ENCODE results near the gene RAB3C.

Gene RAB3C

DNA sequence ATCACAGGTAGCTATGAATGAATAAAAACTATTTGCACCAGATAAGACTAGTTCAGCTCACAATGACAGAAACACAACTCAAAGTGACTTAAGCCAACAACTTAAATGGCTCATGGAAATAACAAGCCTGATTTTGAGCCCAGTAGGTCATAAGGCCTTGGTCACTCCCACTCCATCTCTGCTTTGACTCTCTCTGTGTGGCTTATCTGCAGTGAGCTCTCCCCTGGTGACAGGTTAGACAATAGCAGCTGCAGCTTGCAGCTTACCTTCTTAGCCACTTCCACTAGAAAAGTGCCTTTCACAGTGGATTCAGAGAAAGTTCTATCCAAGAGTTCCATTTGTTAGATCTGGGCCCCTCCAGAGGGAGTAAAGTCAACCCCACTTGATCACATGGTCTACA, 315.7 kb downstream of the RAB3C start:
- H3K9ac ChIP-seq (ENCODE audit: low read depth in 1 of 2, low read length in 2 of 2), result no peak overlapping the region
- no peaks in the 10 kb centered on the region for H3K9me3 ChIP-seq (ENCODE audit: control insufficient read depth in 2 of 2, low read length in 2 of 2)
- no peak overlapping the region for H3K27ac ChIP-seq (ENCODE audit: low read depth in 2 of 2, low read length in 2 of 2)
- H3K36me3 ChIP-seq (ENCODE audit: control insufficient read depth in 2 of 2, insufficient read depth in 2 of 2, low read length in 2 of 2), result no peaks in the 10 kb centered on the region
- H3K4me1 ChIP-seq (ENCODE audit: control insufficient read depth in 2 of 2, insufficient read depth in 2 of 2, low read length in 2 of 2), result no peaks in the 10 kb centered on the region
- H3K4me3 ChIP-seq (ENCODE audit: low read length in 2 of 2), result no peak overlapping the region
- H3K27me3 ChIP-seq (ENCODE audit: control insufficient read depth in 2 of 2, insufficient read depth in 2 of 2, low read length in 2 of 2), result no peaks in the 10 kb centered on the region

DNA sequence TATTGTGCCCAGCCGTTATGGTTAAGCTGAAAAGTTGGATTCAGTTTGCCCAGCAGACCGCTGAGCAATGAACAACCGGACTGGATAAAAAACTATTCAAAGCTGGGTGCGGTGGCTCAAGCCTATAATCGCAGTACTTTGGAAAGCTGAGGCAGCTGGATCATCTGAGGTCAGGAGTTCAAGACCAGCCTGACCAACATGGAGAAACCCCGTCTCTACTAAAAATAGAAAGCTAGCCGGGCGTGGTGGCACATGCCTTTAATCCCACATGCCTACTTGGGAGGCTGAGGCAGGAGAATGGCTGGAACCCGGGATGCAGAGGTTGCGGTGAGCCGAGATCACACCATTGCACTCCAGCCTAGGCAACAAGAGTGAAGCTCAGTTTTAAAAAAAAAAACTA, 318.4 kb downstream of the RAB3C start:
- no peak overlapping the region for H3K9ac ChIP-seq (ENCODE audit: low read depth in 1 of 2, low read length in 2 of 2)
- H3K36me3 ChIP-seq (ENCODE audit: control insufficient read depth in 2 of 2, insufficient read depth in 2 of 2, low read length in 2 of 2), result no peaks in the 10 kb centered on the region
- no peak overlapping the region for H3K27ac ChIP-seq (ENCODE audit: low read depth in 2 of 2, low read length in 2 of 2)
- no peaks in the 10 kb centered on the region for H3K27me3 ChIP-seq (ENCODE audit: control insufficient read depth in 2 of 2, insufficient read depth in 2 of 2, low read length in 2 of 2)
- H3K4me3 ChIP-seq (ENCODE audit: low read length in 2 of 2), result no peak overlapping the region
- H3K4me1 ChIP-seq (ENCODE audit: control insufficient read depth in 2 of 2, insufficient read depth in 2 of 2, low read length in 2 of 2), result no peaks in the 10 kb centered on the region
- H3K9me3 ChIP-seq (ENCODE audit: control insufficient read depth in 2 of 2, low read length in 2 of 2), result no peaks in the 10 kb centered on the region

GRCh38 chr5:58902305-58902704, 319.4 kb downstream of the RAB3C start:
- H3K36me3 ChIP-seq (ENCODE audit: control insufficient read depth in 2 of 2, insufficient read depth in 2 of 2, low read length in 2 of 2), result no peaks in the 10 kb centered on the region
- H3K4me1 ChIP-seq (ENCODE audit: control insufficient read depth in 2 of 2, insufficient read depth in 2 of 2, low read length in 2 of 2), result no peaks in the 10 kb centered on the region
- no peak overlapping the region for H3K4me3 ChIP-seq (ENCODE audit: low read length in 2 of 2)
- no peaks in the 10 kb centered on the region for H3K9me3 ChIP-seq (ENCODE audit: control insufficient read depth in 2 of 2, low read length in 2 of 2)
- no peaks in the 10 kb centered on the region for H3K27me3 ChIP-seq (ENCODE audit: control insufficient read depth in 2 of 2, insufficient read depth in 2 of 2, low read length in 2 of 2)
- no peak overlapping the region for H3K9ac ChIP-seq (ENCODE audit: low read depth in 1 of 2, low read length in 2 of 2)
- H3K27ac ChIP-seq (ENCODE audit: low read depth in 2 of 2, low read length in 2 of 2), result no peak overlapping the region

DNA sequence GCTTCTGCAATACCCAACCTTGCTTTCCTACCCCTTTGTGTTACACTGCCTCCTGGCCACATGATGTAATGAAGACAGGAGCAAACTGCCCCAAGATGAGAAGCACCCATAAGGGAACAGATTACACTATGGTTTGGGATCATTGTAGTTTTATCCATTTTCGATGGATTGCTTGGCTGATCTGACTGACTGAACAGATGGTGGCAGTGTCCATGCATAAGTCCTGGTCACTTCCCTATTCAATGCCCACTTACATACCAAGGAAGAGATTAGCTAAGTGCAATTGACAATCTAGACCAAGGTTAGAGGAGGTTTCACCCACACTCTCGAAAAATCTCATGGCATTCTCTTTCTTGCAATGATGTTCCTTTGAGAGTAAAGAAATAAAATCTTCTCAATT, 319.9 kb downstream of the RAB3C start:
- Histone ChIP-seq H3K27ac (ENCODE audit: low read depth in 2 of 2, low read length in 2 of 2) (no peak overlapping the region), H3K4me1 (ENCODE audit: control insufficient read depth in 2 of 2, insufficient read depth in 2 of 2, low read length in 2 of 2) (no peaks in the 10 kb centered on the region), H3K4me3 (ENCODE audit: low read length in 2 of 2) (no peak overlapping the region), H3K9ac (ENCODE audit: low read depth in 1 of 2, low read length in 2 of 2) (no peak overlapping the region), H3K9me3 (ENCODE audit: control insufficient read depth in 2 of 2, low read length in 2 of 2) (no peaks in the 10 kb centered on the region), H3K36me3 (ENCODE audit: control insufficient read depth in 2 of 2, insufficient read depth in 2 of 2, low read length in 2 of 2) (no peaks in the 10 kb centered on the region), H3K27me3 (ENCODE audit: control insufficient read depth in 2 of 2, insufficient read depth in 2 of 2, low read length in 2 of 2) (no peaks in the 10 kb centered on the region)

- Histone ChIP-seq H3K9me3 (ENCODE audit: control insufficient read depth in 2 of 2, low read length in 2 of 2) (no peaks in the 10 kb centered on the region), H3K4me1 (ENCODE audit: control insufficient read depth in 2 of 2, insufficient read depth in 2 of 2, low read length in 2 of 2) (no peaks in the 10 kb centered on the region), H3K27ac (ENCODE audit: low read depth in 2 of 2, low read length in 2 of 2) (no peak overlapping the region), H3K36me3 (ENCODE audit: control insufficient read depth in 2 of 2, insufficient read depth in 2 of 2, low read length in 2 of 2) (no peaks in the 10 kb centered on the region), H3K9ac (ENCODE audit: low read depth in 1 of 2, low read length in 2 of 2) (no peak overlapping the region), H3K4me3 (ENCODE audit: low read length in 2 of 2) (no peak overlapping the region), H3K27me3 (ENCODE audit: control insufficient read depth in 2 of 2, insufficient read depth in 2 of 2, low read length in 2 of 2) (no peaks in the 10 kb centered on the region)
Observed at GRCh38 chr5:58904737-58905136, 321.9 kb downstream of the RAB3C start.

DNA sequence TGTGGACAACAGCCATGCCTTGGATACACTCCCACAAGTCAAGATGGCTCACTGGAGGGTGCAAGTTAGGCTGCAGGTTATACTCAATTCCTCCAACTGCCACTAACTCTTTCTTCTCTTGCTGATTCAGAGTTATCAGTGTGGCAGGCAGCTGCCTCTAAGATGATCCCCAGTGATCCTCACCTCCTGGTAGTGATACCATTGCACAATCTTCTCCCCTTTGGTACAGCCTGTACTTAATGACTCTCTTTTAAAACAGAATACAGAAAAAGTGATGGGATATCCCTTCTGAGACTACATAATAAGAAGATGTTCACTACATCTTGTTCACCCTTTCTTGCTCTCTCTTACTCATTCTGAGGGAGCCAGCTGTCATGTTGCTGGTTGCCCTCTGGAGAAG, 323.1 kb downstream of the RAB3C start:
- Histone ChIP-seq H3K36me3 (ENCODE audit: control insufficient read depth in 2 of 2, insufficient read depth in 2 of 2, low read length in 2 of 2) (no peaks in the 10 kb centered on the region), H3K4me1 (ENCODE audit: control insufficient read depth in 2 of 2, insufficient read depth in 2 of 2, low read length in 2 of 2) (no peaks in the 10 kb centered on the region), H3K27me3 (ENCODE audit: control insufficient read depth in 2 of 2, insufficient read depth in 2 of 2, low read length in 2 of 2) (no peaks in the 10 kb centered on the region), H3K9me3 (ENCODE audit: control insufficient read depth in 2 of 2, low read length in 2 of 2) (no peaks in the 10 kb centered on the region), H3K9ac (ENCODE audit: low read depth in 1 of 2, low read length in 2 of 2) (no peak overlapping the region), H3K27ac (ENCODE audit: low read depth in 2 of 2, low read length in 2 of 2) (no peak overlapping the region), H3K4me3 (ENCODE audit: low read length in 2 of 2) (no peak overlapping the region)

Measured in mucosa of rectum (tissue), 2 donors.